ENCODE measurements around the gene ANXA10. TPM values are rescaled to one million over a fixed set of nuclear protein-coding genes. Genes with fewer than 3 reads are reported as not detected.

The ANXA10 gene
- total RNA-seq, 1 experiment from 2014 or later, result not detected

- TF ChIP-seq ELF4 (CRISPR knock-in tag; IDR thresholded peaks at IDR 0.05; ENCODE audit: low read depth) (no peak), FOXJ3 (CRISPR knock-in tag; IDR thresholded peaks at IDR 0.05; ENCODE audit: borderline replicate concordance) (no peak), JAZF1 (CRISPR knock-in tag; IDR thresholded peaks at IDR 0.05) (no peak), ZNF232 (CRISPR knock-in tag; IDR thresholded peaks at IDR 0.05) (no peak)
Measured at GRCh38 chr4:168152837-168153500, 60.6 kb downstream of the ANXA10 start.

GRCh38 chr4:168153596-168154440 is 61.5 kb downstream of the ANXA10 start:
- no peaks in the 10 kb centered on the region for H3K27me3 Mint-ChIP-seq (ENCODE audit: low read depth)
- peaks cover 12% of the 10 kb centered on the region for H3K9me3 Mint-ChIP-seq
- ATAC-seq, result no peak
- peaks cover 3% of the 10 kb centered on the region; the same call in 1 of the 2 replicates for H3K36me3 Mint-ChIP-seq
- TF ChIP-seq AR (CRISPR knock-in tag; IDR thresholded peaks at IDR 0.05), result no peak
- TF ChIP-seq ZBTB43 (CRISPR knock-in tag; IDR thresholded peaks at IDR 0.05), result 0 out of 2 replicates have a peak, but pooled peaks have one; percentile 34
- peak; percentile 33; the same call in 1 of the 2 replicates for TF ChIP-seq CTCF (IDR thresholded peaks at IDR 0.05)
- DNase-seq (ENCODE audit: low spot score), result peak; percentile 70
- H3K4me1 Mint-ChIP-seq, result peaks cover 35% of the 10 kb centered on the region
- ChIA-PET CTCF (interaction anchor here (0.7 to 1.7 kb wide), 5 partner anchors 10 to 683 kb away, joined by 3 to 5 read pairs (median 3); no protein-coding TSS in a partner anchor), POLR2A (no interaction called here)
- H3K4me3 Mint-ChIP-seq, result no peak overlapping the region
- H3K27ac Mint-ChIP-seq, result no peak overlapping the region

More at GRCh38 chr4:168152837-168153500, 60.6 kb downstream of the ANXA10 start:
- Mint-ChIP-seq H3K27ac (no peak overlapping the region), H3K4me3 (no peak overlapping the region; the same call in 1 of the 2 replicates), H3K36me3 (no peaks in the 10 kb centered on the region), H3K4me1 (peaks cover 35% of the 10 kb centered on the region), H3K9me3 (peaks cover 7% of the 10 kb centered on the region), H3K27me3 (ENCODE audit: low read depth) (no peaks in the 10 kb centered on the region)
- ATAC-seq (no peak), DNase-seq (ENCODE audit: low spot score) (no peak)
- ChIA-PET CTCF (interaction anchor here (0.7 to 1.7 kb wide), 5 partner anchors 9 to 684 kb away, joined by 3 to 5 read pairs (median 3); no protein-coding TSS in a partner anchor), POLR2A (no interaction called here)

- POLR2A ChIA-PET, result no interaction called here
Measured at GRCh38 chr4:168154546-168155277, 62.4 kb downstream of the ANXA10 start.

GRCh38 chr4:168162604-168163003 is 70.3 kb downstream of the ANXA10 start:
- ATAC-seq, result no peak
- H3K4me1 Mint-ChIP-seq, result no peaks in the 10 kb centered on the region
- ChIA-PET POLR2A (no interaction called here), CTCF (no interaction called here)
- DNase-seq (ENCODE audit: low spot score), result no peak
- H3K9me3 Mint-ChIP-seq, result peaks cover 33% of the 10 kb centered on the region
- H3K27me3 Mint-ChIP-seq (ENCODE audit: low read depth), result no peaks in the 10 kb centered on the region
- H3K27ac Mint-ChIP-seq, result no peak overlapping the region
- peaks cover 12% of the 10 kb centered on the region for H3K36me3 Mint-ChIP-seq
- no peak overlapping the region for H3K4me3 Mint-ChIP-seq
- TF ChIP-seq FOXJ3 (CRISPR knock-in tag; IDR thresholded peaks at IDR 0.05; ENCODE audit: borderline replicate concordance) (no peak), ZNF532 (CRISPR knock-in tag; IDR thresholded peaks at IDR 0.05; ENCODE audit: borderline replicate concordance) (no peak), ERG (CRISPR knock-in tag; IDR thresholded peaks at IDR 0.05) (no peak), ELF4 (CRISPR knock-in tag; IDR thresholded peaks at IDR 0.05; ENCODE audit: low read depth) (no peak), ZNF219 (CRISPR knock-in tag; IDR thresholded peaks at IDR 0.05; ENCODE audit: borderline replicate concordance) (no peak)

More at GRCh38 chr4:168154546-168155277, 62.4 kb downstream of the ANXA10 start:
- Mint-ChIP-seq H3K4me1 (peaks cover 31% of the 10 kb centered on the region), H3K9me3 (peaks cover 19% of the 10 kb centered on the region), H3K4me3 (no peak overlapping the region), H3K27ac (no peak overlapping the region), H3K36me3 (peaks cover 3% of the 10 kb centered on the region; the same call in 1 of the 2 replicates), H3K27me3 (ENCODE audit: low read depth) (no peaks in the 10 kb centered on the region)
- DNase-seq (ENCODE audit: low spot score) (no peak), ATAC-seq (no peak)
- TF ChIP-seq ZNF121 (CRISPR knock-in tag; IDR thresholded peaks at IDR 0.05) (no peak), FOXJ3 (CRISPR knock-in tag; IDR thresholded peaks at IDR 0.05; ENCODE audit: borderline replicate concordance) (no peak), ZNF671 (CRISPR knock-in tag; IDR thresholded peaks at IDR 0.05) (no peak), FOXP1 (CRISPR knock-in tag; IDR thresholded peaks at IDR 0.05; ENCODE audit: borderline replicate concordance) (no peak)
- CTCF ChIA-PET, result interaction anchor here (1.7 kb wide), 1 partner anchor 532 kb away, joined by 5 read pairs; no protein-coding TSS in a partner anchor

All from WTC11 (cell line).